LNCaP clone FGC (cell line): ENCODE measurements around the gene NGLY1.
A peak's percentile ranks its signal among the peaks of the same experiment; 100 is the strongest.

Source experiments
- DNase-seq: peaks from one replicate; pipeline ENCODE4 v3.0.0-alpha.2; 2011; ENCODE audit warnings: low read depth
- H3K4me3 ChIP-seq: 2 replicates; pipeline ENCODE4 v1.5.1; 2011; ENCODE audit warnings: mild to moderate bottlenecking, low read depth, low read length, control low read depth
- CTCF ChIP-seq: IDR thresholded peaks from 2 replicates; pipeline ENCODE4 v1.5.1; 2012; ENCODE audit warnings: mild to moderate bottlenecking; ENCODE audit not compliant: control insufficient read depth, insufficient read depth; ENCODE audit errors: extremely low read depth

NGLY1 gene

GRCh38 chr3:25803833-25804232, 20.6 kb upstream of the NGLY1 start:
- H3K4me3 ChIP-seq: no peak overlapping the region
- DNase-seq: no peak
- no peak for TF ChIP-seq CTCF

- no peak for TF ChIP-seq CTCF
- H3K4me3 ChIP-seq: no peak overlapping the region
- DNase-seq: no peak
Measured at GRCh38 chr3:25801786-25802185, 18.5 kb upstream of the NGLY1 start.

GRCh38 chr3:25789596-25790556, 6.6 kb upstream of the NGLY1 start, which contains the start of gene OXSM:
OXSM (plus strand) TSS chr3:25790090; CDS start chr3:25791021, 931 bp downstream.
- H3K4me3 ChIP-seq: peak within 1 kb of the TSS; percentile 86
- DNase-seq: peak; percentile 85
- TF ChIP-seq CTCF: no peak

GRCh38 chr3:25789209-25789595, 6.0 kb upstream of the NGLY1 start:
- TF ChIP-seq CTCF: no peak
- peak overlapping the region; percentile 86 for H3K4me3 ChIP-seq
- DNase-seq: no peak

GRCh38 chr3:25787689-25788088, 4.4 kb upstream of the NGLY1 start:
- TF ChIP-seq CTCF: no peak

GRCh38 chr3:25785826-25786225, 2.6 kb upstream of the NGLY1 start:
- TF ChIP-seq CTCF: no peak
- no peak for DNase-seq
- no peak overlapping the region for H3K4me3 ChIP-seq

More at GRCh38 chr3:25787689-25788088, 4.4 kb upstream of the NGLY1 start:
- DNase-seq: no peak
- no peak overlapping the region for H3K4me3 ChIP-seq

- H3K4me3 ChIP-seq: no peak overlapping the region
- DNase-seq: no peak
- TF ChIP-seq CTCF: no peak
Measured at GRCh38 chr3:25784971-25785370, 1.7 kb upstream of the NGLY1 start.
